ENCODE results near the gene POC5. TPM values are rescaled to one million over a fixed set of nuclear protein-coding genes. Genes with fewer than 3 reads are reported as not detected.

POC5 gene
- total and polyA plus RNA-seq, 8 donors = 2.6 to 6.9 (median 4.5) TPM

GRCh38 chr5:75664979-75665378, 52.3 kb downstream of the POC5 start:
- intact Hi-C loops (cut with DNase I) = no loop called here

GRCh38 chr5:75663579-75664284, 53.5 kb downstream of the POC5 start:
- Histone ChIP-seq H3K9me3 (no peaks in the 10 kb centered on the region), H3K36me3 (no peaks in the 10 kb centered on the region), H3K4me3 (no peak overlapping the region), H3K27ac (no peak overlapping the region), H3K27me3 (no peaks in the 10 kb centered on the region), H3K4me1 (no peaks in the 10 kb centered on the region)
- TF ChIP-seq CTCF (IDR thresholded peaks at IDR 0.05) = no peak
- DNase-seq (no peak), ATAC-seq (no peak), FAIRE-seq (no peak)
- intact Hi-C loops (cut with DNase I) = no loop called here
- WGBS, 2 donors = 80 to 84% methylated on average over 12 of the region's 12 CpGs

More at GRCh38 chr5:75664979-75665378, 52.3 kb downstream of the POC5 start:
- H3K36me3 ChIP-seq = no peaks in the 10 kb centered on the region
- H3K4me1 ChIP-seq = peaks cover 0 to 9% (median 4%) of the 10 kb centered on the region in 3 donors
- H3K27ac ChIP-seq = no peak overlapping the region
- H3K27me3 ChIP-seq = no peaks in the 10 kb centered on the region
- DNase-seq (no peak), ATAC-seq (no peak), FAIRE-seq (no peak)
- WGBS, 2 donors = 86 to 94% methylated on average over 2 of the region's 2 CpGs
- no peaks in the 10 kb centered on the region for H3K9me3 ChIP-seq
- TF ChIP-seq CTCF (IDR thresholded peaks at IDR 0.05) = no peak
- H3K4me3 ChIP-seq = no peak overlapping the region

- no peaks in the 10 kb centered on the region for H3K9me3 ChIP-seq
- no peaks in the 10 kb centered on the region for H3K27me3 ChIP-seq
- no peaks in the 10 kb centered on the region for H3K4me1 ChIP-seq
- FAIRE-seq (no peak), ATAC-seq (no peak), DNase-seq (no peak)
- no peak overlapping the region for H3K27ac ChIP-seq
- no peaks in the 10 kb centered on the region for H3K36me3 ChIP-seq
- no peak overlapping the region for H3K4me3 ChIP-seq
- no peak for TF ChIP-seq CTCF (IDR thresholded peaks at IDR 0.05)
- WGBS, 2 donors = 89 to 93% methylated on average over 2 of the region's 2 CpGs
- intact Hi-C loops (cut with DNase I) = no loop called here
Observed at GRCh38 chr5:75662061-75662460, 55.2 kb downstream of the POC5 start.

GRCh38 chr5:75660678-75661465, 56.4 kb downstream of the POC5 start:
- H3K27me3 ChIP-seq = no peaks in the 10 kb centered on the region
- H3K27ac ChIP-seq = no peak overlapping the region
- FAIRE-seq = no peak
- H3K4me1 ChIP-seq = no peaks in the 10 kb centered on the region
- no peak for DNase-seq
- H3K9me3 ChIP-seq = no peaks in the 10 kb centered on the region
- WGBS, 2 donors = 82 to 83% methylated on average over 16 of the region's 16 CpGs
- no peak overlapping the region for H3K4me3 ChIP-seq
- H3K36me3 ChIP-seq = no peaks in the 10 kb centered on the region
- TF ChIP-seq CTCF (IDR thresholded peaks at IDR 0.05) = no peak
- ATAC-seq = peak in 1 of 4 donors; percentile 19
- intact Hi-C loops (cut with DNase I) = no loop called here

All from pancreas (tissue), 10 donors.